ENCODE data around the gene AGO4.

AGO4 gene

GRCh38 chr1:35902671-35903070 lies 94.9 kb downstream of the AGO4 start:
- ChIA-PET CTCF (interaction anchor here (2.3 kb wide), 1 partner anchor 23 kb away, joined by 7 read pairs; no protein-coding TSS in a partner anchor), POLR2A (no interaction called here)
- TF ChIP-seq CTCF (IDR thresholded peaks at IDR 0.05; ENCODE audit: control extremely low read depth, extremely low read depth, low read depth, missing control alignments) = no peak
- no peak for DNase-seq (ENCODE audit: extremely low spot score)

Data from GM10248 (cell line).